Effector memory CD4-positive, alpha-beta T cell (primary cell): ENCODE measurements around the gene RNF180.

Experiments
- DNase-seq, 3 donors: peaks; one replicate each; pipeline ENCODE4 v3.0.0-alpha.2; 2020
- H3K27ac ChIP-seq: 2 replicates; pipeline ENCODE4 v1.7.0; 2013; ENCODE audit warnings: mild to moderate bottlenecking, low read length, moderate library complexity; ENCODE audit not compliant: insufficient read depth, poor library complexity, severe bottlenecking
- H3K27me3 ChIP-seq: replicated peaks from 2 replicates; pipeline ENCODE4 v1.7.0; 2013; ENCODE audit warnings: mild to moderate bottlenecking, low read length; ENCODE audit not compliant: insufficient read depth, control insufficient read depth, poor library complexity, severe bottlenecking
- H3K36me3 ChIP-seq: 2 replicates; pipeline ENCODE4 v1.7.0; 2013; ENCODE audit warnings: mild to moderate bottlenecking, low read length, moderate library complexity; ENCODE audit not compliant: control insufficient read depth, insufficient read depth
- H3K4me1 ChIP-seq: 2 replicates; pipeline ENCODE4 v1.7.0; 2013; ENCODE audit warnings: low read length, mild to moderate bottlenecking; ENCODE audit not compliant: control insufficient read depth, insufficient read depth, poor library complexity, severe bottlenecking
- H3K4me3 ChIP-seq: 2 replicates; pipeline ENCODE4 v1.7.0; 2013; ENCODE audit warnings: low read length, low read depth, mild to moderate bottlenecking; ENCODE audit not compliant: insufficient read depth, poor library complexity, severe bottlenecking
- H3K9me3 ChIP-seq: 2 replicates; pipeline ENCODE4 v1.7.0; 2013; ENCODE audit warnings: mild to moderate bottlenecking, low read length, moderate library complexity; ENCODE audit not compliant: control insufficient read depth

Gene RNF180

DNA sequence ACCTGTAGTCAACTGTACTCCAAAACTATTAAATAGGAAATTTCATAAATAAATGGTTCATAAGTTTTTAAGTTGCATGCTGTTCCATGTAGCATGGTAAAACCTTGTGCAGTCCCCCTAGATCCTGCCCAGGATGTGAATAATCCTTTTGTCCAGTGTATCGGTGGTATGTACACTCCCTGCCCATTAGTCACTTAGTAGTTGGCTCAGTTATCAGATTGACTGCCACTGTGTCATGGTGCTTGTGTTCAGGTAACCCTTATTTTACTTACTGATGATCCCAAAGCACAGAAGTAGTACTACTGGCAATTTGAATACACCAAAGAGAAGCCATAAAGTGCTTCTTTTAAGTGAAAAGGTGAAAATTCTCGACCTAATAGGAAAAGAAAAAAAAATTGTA, 134.2 kb downstream of the RNF180 start:
- H3K27me3 ChIP-seq: no peaks in the 10 kb centered on the region
- no peak for DNase-seq
- H3K27ac ChIP-seq: no peak overlapping the region
- H3K9me3 ChIP-seq: no peaks in the 10 kb centered on the region
- no peaks in the 10 kb centered on the region for H3K4me1 ChIP-seq
- H3K36me3 ChIP-seq: no peaks in the 10 kb centered on the region
- H3K4me3 ChIP-seq: no peak overlapping the region

DNA sequence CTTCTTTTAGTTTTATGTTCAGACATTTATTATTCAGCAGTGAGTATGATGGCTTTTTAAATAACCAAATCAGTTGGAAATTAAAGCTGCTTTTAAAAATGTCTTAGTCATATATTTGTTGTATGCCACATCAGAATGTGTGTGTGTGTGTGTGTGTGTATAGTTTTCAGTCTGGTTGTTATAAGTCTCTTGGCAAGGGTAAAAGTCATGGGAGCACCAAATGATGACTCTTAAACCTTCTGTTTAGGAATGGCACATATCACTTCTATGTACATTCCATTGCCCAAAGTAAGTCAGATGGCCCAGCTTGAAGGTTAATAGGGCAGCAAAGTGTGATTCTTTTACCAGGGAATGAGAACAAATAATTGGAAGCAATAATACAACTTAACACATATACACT, 135.9 kb downstream of the RNF180 start:
- no peak overlapping the region for H3K27ac ChIP-seq
- H3K9me3 ChIP-seq: no peaks in the 10 kb centered on the region
- no peak overlapping the region for H3K4me3 ChIP-seq
- no peaks in the 10 kb centered on the region for H3K27me3 ChIP-seq
- H3K4me1 ChIP-seq: no peaks in the 10 kb centered on the region
- no peaks in the 10 kb centered on the region for H3K36me3 ChIP-seq
- DNase-seq: no peak

DNA sequence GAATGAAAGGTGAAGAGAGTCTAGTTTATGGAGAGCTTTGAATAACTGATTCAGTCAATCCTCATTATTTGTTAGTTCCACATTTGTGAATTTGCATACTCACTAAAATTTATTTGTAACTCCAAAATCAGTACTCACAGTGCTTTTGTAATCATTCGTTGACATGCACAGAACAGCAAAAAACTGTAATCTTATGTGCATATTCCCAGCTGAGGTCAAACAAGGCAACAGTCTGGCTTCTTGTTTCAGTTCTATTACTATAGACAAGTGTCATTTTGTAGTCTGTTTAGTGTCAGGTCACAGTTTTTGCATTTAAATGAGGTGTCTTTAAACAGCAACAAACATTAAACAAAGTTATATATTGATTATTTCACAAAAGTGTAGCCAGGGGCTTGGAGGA, 142.5 kb downstream of the RNF180 start:
- Histone ChIP-seq H3K27me3 (no peaks in the 10 kb centered on the region), H3K36me3 (no peaks in the 10 kb centered on the region), H3K27ac (no peak overlapping the region), H3K4me3 (no peak overlapping the region), H3K9me3 (no peaks in the 10 kb centered on the region), H3K4me1 (no peaks in the 10 kb centered on the region)
- no peak for DNase-seq

DNA sequence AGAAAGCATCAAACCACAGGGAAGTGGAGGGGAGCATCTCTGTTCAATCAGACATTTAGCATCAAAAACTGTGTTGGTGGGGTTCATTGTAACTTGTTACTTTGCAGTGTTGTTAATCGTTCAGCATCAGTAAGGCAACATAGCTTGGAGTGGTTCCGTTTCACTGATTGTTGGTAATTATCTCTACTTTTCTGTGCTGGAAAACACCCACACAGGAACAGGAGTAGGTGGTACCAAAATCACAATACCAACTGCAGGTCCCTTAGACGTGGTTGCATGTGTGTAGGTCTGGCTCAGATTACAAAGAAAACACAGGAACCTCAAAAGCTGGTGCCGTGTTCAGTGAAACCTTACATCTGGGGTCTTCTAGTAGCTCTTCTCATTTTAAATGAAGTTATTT, 146.8 kb downstream of the RNF180 start:
- H3K27ac ChIP-seq: no peak overlapping the region
- no peaks in the 10 kb centered on the region for H3K9me3 ChIP-seq
- no peaks in the 10 kb centered on the region for H3K27me3 ChIP-seq
- H3K4me1 ChIP-seq: no peaks in the 10 kb centered on the region
- no peak overlapping the region for H3K4me3 ChIP-seq
- H3K36me3 ChIP-seq: no peaks in the 10 kb centered on the region
- no peak for DNase-seq

DNA sequence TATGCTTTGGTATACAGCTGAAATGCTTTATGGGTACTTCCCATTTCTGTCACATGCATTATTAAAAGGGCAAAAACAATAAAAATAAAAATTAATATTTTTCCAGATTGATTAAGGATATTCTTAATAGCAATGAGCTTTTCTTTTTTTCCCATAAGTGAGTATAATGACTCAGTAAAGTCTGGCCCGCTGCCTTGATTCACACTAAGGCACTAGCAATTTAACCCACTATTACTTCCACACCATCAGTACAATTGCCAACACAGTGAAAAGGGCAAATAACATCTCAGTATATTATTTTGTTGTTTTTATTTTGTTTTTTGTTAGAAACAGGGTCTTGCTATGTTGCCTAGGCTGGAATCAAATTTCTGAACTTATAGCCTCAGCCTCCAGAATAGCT, 150.1 kb downstream of the RNF180 start:
- H3K9me3 ChIP-seq: no peaks in the 10 kb centered on the region
- no peaks in the 10 kb centered on the region for H3K36me3 ChIP-seq
- no peaks in the 10 kb centered on the region for H3K4me1 ChIP-seq
- no peaks in the 10 kb centered on the region for H3K27me3 ChIP-seq
- no peak overlapping the region for H3K27ac ChIP-seq
- no peak overlapping the region for H3K4me3 ChIP-seq
- DNase-seq: no peak

DNA sequence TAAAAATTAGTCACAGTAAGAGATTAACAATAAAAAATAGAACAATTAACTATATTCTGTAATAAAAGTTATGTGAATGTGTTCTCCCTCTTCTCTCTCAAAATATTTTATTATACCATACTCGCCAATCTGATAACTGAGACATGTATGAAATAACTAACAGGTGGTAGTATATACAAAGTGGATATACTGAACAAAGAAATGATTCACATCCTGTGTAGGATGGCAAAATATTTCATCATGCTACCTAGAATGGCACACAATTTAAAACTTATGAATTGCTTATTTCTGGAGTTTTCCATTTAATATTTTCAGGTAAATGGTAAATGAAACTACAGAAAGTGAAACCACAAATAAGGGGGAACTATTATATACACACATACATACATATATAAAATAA, 152.5 kb downstream of the RNF180 start:
- Histone ChIP-seq H3K4me3 (no peak overlapping the region), H3K36me3 (no peaks in the 10 kb centered on the region), H3K27ac (no peak overlapping the region), H3K4me1 (no peaks in the 10 kb centered on the region), H3K27me3 (no peaks in the 10 kb centered on the region), H3K9me3 (no peaks in the 10 kb centered on the region)
- DNase-seq: no peak

DNA sequence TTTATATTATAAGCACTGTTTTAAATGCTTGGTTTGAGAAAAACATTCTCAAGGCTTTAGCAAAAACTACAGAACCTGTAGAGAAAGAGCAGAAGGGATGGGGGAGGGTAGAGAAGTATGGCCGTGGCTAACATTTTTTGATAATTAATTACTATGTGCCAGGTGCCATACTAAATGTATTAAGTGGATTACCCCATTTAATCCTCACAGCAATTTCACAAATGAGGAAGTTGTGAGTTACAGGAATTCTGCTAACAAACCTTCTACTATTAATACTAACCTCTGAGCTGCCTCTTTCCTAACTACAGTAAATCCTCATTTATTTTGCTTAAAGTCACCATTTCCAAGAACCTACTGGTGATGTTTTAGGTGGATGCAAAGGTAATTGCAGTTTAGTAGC, 157.9 kb downstream of the RNF180 start:
- H3K27ac ChIP-seq: no peak overlapping the region
- H3K36me3 ChIP-seq: no peaks in the 10 kb centered on the region
- H3K9me3 ChIP-seq: no peaks in the 10 kb centered on the region
- no peaks in the 10 kb centered on the region for H3K4me1 ChIP-seq
- H3K27me3 ChIP-seq: no peaks in the 10 kb centered on the region
- DNase-seq: no peak
- no peak overlapping the region for H3K4me3 ChIP-seq

DNA sequence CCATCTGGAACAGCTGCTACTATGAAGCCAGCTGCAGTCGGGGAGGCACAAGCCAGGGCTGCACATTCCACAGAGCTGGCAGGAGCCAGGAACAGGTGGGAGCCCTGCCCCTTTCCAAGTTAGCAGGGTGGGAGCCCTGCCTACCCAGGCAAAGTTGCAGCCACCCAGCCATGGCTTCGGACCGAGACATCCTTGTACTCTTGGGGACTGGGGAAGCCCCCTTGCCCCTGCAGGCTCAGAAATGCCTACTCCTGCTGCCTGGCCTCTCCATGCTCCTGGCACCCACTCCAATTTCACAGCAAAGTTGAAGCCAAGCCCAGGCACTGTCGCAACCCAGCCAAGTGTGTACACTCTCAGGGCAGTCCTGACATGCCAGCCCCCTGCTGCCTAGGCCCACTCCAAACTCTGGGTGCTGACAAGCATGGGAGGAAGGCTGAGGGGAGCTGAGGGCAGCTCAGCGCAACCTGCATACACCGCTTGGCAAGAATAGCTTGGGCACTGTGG, 165.1 kb downstream of the RNF180 start:
- Histone ChIP-seq H3K4me3 (no peak overlapping the region), H3K9me3 (no peaks in the 10 kb centered on the region), H3K36me3 (no peaks in the 10 kb centered on the region), H3K4me1 (no peaks in the 10 kb centered on the region), H3K27ac (no peak overlapping the region), H3K27me3 (no peaks in the 10 kb centered on the region)
- no peak for DNase-seq

DNA sequence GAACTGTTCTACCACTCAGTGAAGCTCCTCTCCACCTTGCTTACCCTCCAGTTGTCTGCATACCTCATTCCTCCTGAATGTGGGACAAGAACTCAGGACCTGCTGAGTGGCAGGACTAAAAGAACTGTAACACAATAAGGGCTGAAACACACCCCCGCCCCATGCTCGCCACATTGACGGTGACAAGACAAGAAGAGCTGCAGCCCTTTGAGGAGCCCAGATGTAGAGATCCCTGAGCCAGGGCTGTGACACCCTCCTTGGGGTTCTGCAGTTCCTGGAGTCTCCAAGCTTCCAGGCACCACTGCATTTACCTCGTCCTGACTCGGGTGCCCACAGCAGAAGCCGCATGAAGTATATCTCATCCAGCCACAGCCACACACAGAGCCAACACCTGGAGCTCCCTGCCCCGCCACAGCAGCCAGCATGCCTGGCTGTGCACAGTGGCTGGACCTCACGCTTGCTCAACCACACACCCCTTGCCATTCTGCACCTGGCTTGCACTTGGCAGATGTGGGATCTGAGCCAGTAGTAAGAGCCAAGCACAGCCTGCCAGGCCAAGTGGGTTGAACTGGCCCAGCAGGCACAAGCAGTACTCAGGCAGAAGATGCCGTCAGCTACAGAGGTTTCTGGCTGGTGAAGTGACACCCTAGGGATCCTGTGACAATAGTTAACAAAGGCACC, 166.1 kb downstream of the RNF180 start:
- no peak overlapping the region for H3K4me3 ChIP-seq
- no peaks in the 10 kb centered on the region for H3K9me3 ChIP-seq
- no peaks in the 10 kb centered on the region for H3K4me1 ChIP-seq
- H3K36me3 ChIP-seq: no peaks in the 10 kb centered on the region
- H3K27ac ChIP-seq: no peak overlapping the region
- no peak for DNase-seq
- H3K27me3 ChIP-seq: no peaks in the 10 kb centered on the region

DNA sequence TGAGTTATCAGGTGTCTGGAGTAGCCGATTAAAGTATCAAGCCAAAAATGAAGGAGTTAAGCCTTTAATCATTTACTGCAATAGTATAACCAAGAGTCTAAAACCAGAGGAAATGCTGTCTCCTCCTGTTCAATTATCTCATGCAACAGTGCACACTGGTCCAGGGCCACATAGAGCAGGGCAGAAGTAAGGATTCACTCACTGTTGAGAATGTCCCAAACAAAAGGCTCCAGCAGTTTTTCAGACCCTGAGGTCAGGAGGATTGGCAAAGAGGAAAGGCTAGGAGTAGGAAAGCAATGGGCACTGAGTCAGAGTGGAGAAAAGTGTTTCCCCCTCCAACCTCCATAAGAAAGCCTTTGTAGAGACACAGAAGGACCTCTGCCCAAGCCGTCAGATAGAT, 168.2 kb downstream of the RNF180 start:
- H3K27me3 ChIP-seq: no peaks in the 10 kb centered on the region
- no peak overlapping the region for H3K27ac ChIP-seq
- H3K4me3 ChIP-seq: no peak overlapping the region
- no peaks in the 10 kb centered on the region for H3K9me3 ChIP-seq
- no peaks in the 10 kb centered on the region for H3K36me3 ChIP-seq
- no peaks in the 10 kb centered on the region for H3K4me1 ChIP-seq
- DNase-seq: no peak
